DMS79 treated with DMSO at 0.1 percent for 48 hours (cell line): ENCODE measurements around the gene RAD51B.
"Not testable (repeated sequence)": the region's sequence is repeated elsewhere in the genome, so short reads cannot be mapped to it uniquely, and the experiment has no call there.

Experiments
- DNase-seq: peaks from one replicate; lab custom pipeline; 2025; lab: John Stamatoyannopoulos, UW

RAD51B gene

GRCh38 chr14:68250927-68251768 lies 431.6 kb downstream of the RAD51B start:
- peak; percentile 94 for DNase-seq

- no peak for DNase-seq
Measured at GRCh38 chr14:68251769-68252100, 432.2 kb downstream of the RAD51B start.

GRCh38 chr14:68253160-68253780 lies 433.7 kb downstream of the RAD51B start:
- no peak for DNase-seq

- peak; percentile 20 for DNase-seq
Measured at GRCh38 chr14:68253878-68254528, 434.4 kb downstream of the RAD51B start.

GRCh38 chr14:68254669-68255527 lies 435.3 kb downstream of the RAD51B start:
- no peak for DNase-seq

GRCh38 chr14:68255693-68256178 lies 436.2 kb downstream of the RAD51B start:
- DNase-seq, result no peak

GRCh38 chr14:68257969-68258368 lies 438.4 kb downstream of the RAD51B start:
- no peak for DNase-seq

- DNase-seq, result not testable (repeated sequence)
Measured at GRCh38 chr14:68258995-68259394, 439.4 kb downstream of the RAD51B start.

GRCh38 chr14:68260121-68260520 lies 440.5 kb downstream of the RAD51B start:
- DNase-seq, result no peak

- DNase-seq, result no peak
Measured at GRCh38 chr14:68261092-68261842, 441.7 kb downstream of the RAD51B start.

GRCh38 chr14:68262567-68262966 lies 443.0 kb downstream of the RAD51B start:
- no peak for DNase-seq

- no peak for DNase-seq
Measured at GRCh38 chr14:68263563-68264259, 444.1 kb downstream of the RAD51B start.

GRCh38 chr14:68264260-68264569 lies 444.6 kb downstream of the RAD51B start:
- DNase-seq, result no peak

- no peak for DNase-seq
Measured at GRCh38 chr14:68266998-68267397, 447.4 kb downstream of the RAD51B start.

GRCh38 chr14:68268197-68268596 lies 448.6 kb downstream of the RAD51B start:
- DNase-seq, result no peak

GRCh38 chr14:68268719-68269118 lies 449.1 kb downstream of the RAD51B start:
- DNase-seq, result no peak

- no peak for DNase-seq
Measured at GRCh38 chr14:68269136-68269927, 449.8 kb downstream of the RAD51B start.

GRCh38 chr14:68270342-68270741 lies 450.8 kb downstream of the RAD51B start:
- no peak for DNase-seq

- DNase-seq, result no peak
Measured at GRCh38 chr14:68271913-68272391, 452.4 kb downstream of the RAD51B start.

- DNase-seq, result no peak
Measured at GRCh38 chr14:68273413-68273812, 453.8 kb downstream of the RAD51B start.
